ENCODE data around the gene ABHD15.

ABHD15 gene

GRCh38 chr17:29524692-29525091, 42.1 kb downstream of the ABHD15 start:
- no peak overlapping the region for H4K12ac ChIP-seq (ENCODE audit: low read depth, low read length)
- H3K14ac ChIP-seq (ENCODE audit: low read length): no peak overlapping the region
- no CpG with 5 or more reads among the region's 3 CpGs for WGBS (ENCODE audit: extremely low coverage, insufficient coverage, insufficient read length)
- H2BK120ac ChIP-seq (ENCODE audit: insufficient read depth, low read length, poor library complexity): no peak overlapping the region
- no peak overlapping the region for H3K27ac ChIP-seq (ENCODE audit: low read depth, low read length)
- H2BK5ac ChIP-seq (ENCODE audit: low read depth, low read length, poor library complexity): no peak overlapping the region
- H3K36me3 ChIP-seq (ENCODE audit: control insufficient read depth in 1 of 2, insufficient read depth in 2 of 2, low read length in 2 of 2): peaks cover 26 to 29% of the 10 kb centered on the region in 2 experiments
- no peak for DNase-seq
- no peak overlapping the region for H4K8ac ChIP-seq (ENCODE audit: low read depth, low read length)
- H3K27me3 ChIP-seq (ENCODE audit: insufficient read depth, low read length): no peaks in the 10 kb centered on the region
- no peak overlapping the region for H2AK5ac ChIP-seq (ENCODE audit: low read length)
- no peak overlapping the region for H4K91ac ChIP-seq (ENCODE audit: low read depth, low read length)
- H3K9me3 ChIP-seq (ENCODE audit: insufficient read depth, low read depth, low read length): no peaks in the 10 kb centered on the region
- H3K4me2 ChIP-seq (ENCODE audit: low read length): no peak overlapping the region
- no peak overlapping the region for H3K9ac ChIP-seq (ENCODE audit: low read length)
- H3K4me3 ChIP-seq (ENCODE audit: low read depth, low read length): no peak overlapping the region
- H3K4ac ChIP-seq (ENCODE audit: low read depth, low read length): no peak overlapping the region
- no peak overlapping the region for H2AFZ ChIP-seq (ENCODE audit: insufficient read depth, low read length, poor library complexity)
- H2BK12ac ChIP-seq (ENCODE audit: low read length): no peak overlapping the region
- no peak overlapping the region for H3K18ac ChIP-seq (ENCODE audit: low read length)
- H3K79me1 ChIP-seq (ENCODE audit: low read length): no peaks in the 10 kb centered on the region
- no peaks in the 10 kb centered on the region for H3K79me2 ChIP-seq (ENCODE audit: control insufficient read depth, insufficient read depth, low read length, poor library complexity)
- H3K23ac ChIP-seq (ENCODE audit: low read length): no peak overlapping the region
- H3K4me1 ChIP-seq (ENCODE audit: control insufficient read depth in 1 of 2, insufficient read depth in 2 of 2, low read length in 2 of 2): no peaks in the 10 kb centered on the region

- Histone ChIP-seq H3K9me3 (ENCODE audit: insufficient read depth, low read depth, low read length) (no peaks in the 10 kb centered on the region), H2BK12ac (ENCODE audit: low read length) (no peak overlapping the region), H4K91ac (ENCODE audit: low read depth, low read length) (no peak overlapping the region), H4K8ac (ENCODE audit: low read depth, low read length) (no peak overlapping the region), H4K12ac (ENCODE audit: low read depth, low read length) (no peak overlapping the region), H3K79me1 (ENCODE audit: low read length) (no peaks in the 10 kb centered on the region), H2BK120ac (ENCODE audit: insufficient read depth, low read length, poor library complexity) (no peak overlapping the region), H3K23ac (ENCODE audit: low read length) (no peak overlapping the region), H3K14ac (ENCODE audit: low read length) (no peak overlapping the region), H3K4me2 (ENCODE audit: low read length) (no peak overlapping the region), H3K4ac (ENCODE audit: low read depth, low read length) (no peak overlapping the region), H3K4me1 (ENCODE audit: control insufficient read depth in 1 of 2, insufficient read depth in 2 of 2, low read length in 2 of 2) (no peaks in the 10 kb centered on the region), H3K79me2 (ENCODE audit: control insufficient read depth, insufficient read depth, low read length, poor library complexity) (no peaks in the 10 kb centered on the region), H2BK5ac (ENCODE audit: low read depth, low read length, poor library complexity) (no peak overlapping the region), H3K18ac (ENCODE audit: low read length) (no peak overlapping the region), H2AFZ (ENCODE audit: insufficient read depth, low read length, poor library complexity) (no peak overlapping the region), H3K27me3 (ENCODE audit: insufficient read depth, low read length) (no peaks in the 10 kb centered on the region), H3K9ac (ENCODE audit: low read length) (no peak overlapping the region), H3K4me3 (ENCODE audit: low read depth, low read length) (no peak overlapping the region), H3K36me3 (ENCODE audit: control insufficient read depth in 1 of 2, insufficient read depth in 2 of 2, low read length in 2 of 2) (peaks cover 42 to 45% of the 10 kb centered on the region in 2 experiments), H2AK5ac (ENCODE audit: low read length) (no peak overlapping the region), H3K27ac (ENCODE audit: low read depth, low read length) (no peak overlapping the region)
- WGBS (ENCODE audit: extremely low coverage, insufficient coverage, insufficient read length): no CpG with 5 or more reads among the region's 1 CpG
- DNase-seq: no peak
Measured at GRCh38 chr17:29518359-29518758, 48.5 kb downstream of the ABHD15 start.

GRCh38 chr17:29514792-29515191, 52.0 kb downstream of the ABHD15 start:
- no peak overlapping the region for H3K4ac ChIP-seq (ENCODE audit: low read depth, low read length)
- H4K12ac ChIP-seq (ENCODE audit: low read depth, low read length): no peak overlapping the region
- H2BK5ac ChIP-seq (ENCODE audit: low read depth, low read length, poor library complexity): no peak overlapping the region
- no peak overlapping the region for H2BK12ac ChIP-seq (ENCODE audit: low read length)
- no peak overlapping the region for H4K91ac ChIP-seq (ENCODE audit: low read depth, low read length)
- H3K79me1 ChIP-seq (ENCODE audit: low read length): no peaks in the 10 kb centered on the region
- H3K9ac ChIP-seq (ENCODE audit: low read length): no peak overlapping the region
- H3K36me3 ChIP-seq (ENCODE audit: control insufficient read depth in 1 of 2, insufficient read depth in 2 of 2, low read length in 2 of 2): peaks cover 39 to 49% of the 10 kb centered on the region in 2 experiments
- no peaks in the 10 kb centered on the region for H3K9me3 ChIP-seq (ENCODE audit: insufficient read depth, low read depth, low read length)
- H3K23ac ChIP-seq (ENCODE audit: low read length): no peak overlapping the region
- H2BK120ac ChIP-seq (ENCODE audit: insufficient read depth, low read length, poor library complexity): no peak overlapping the region
- H4K8ac ChIP-seq (ENCODE audit: low read depth, low read length): no peak overlapping the region
- no peaks in the 10 kb centered on the region for H3K4me1 ChIP-seq (ENCODE audit: control insufficient read depth in 1 of 2, insufficient read depth in 2 of 2, low read length in 2 of 2)
- no peak overlapping the region for H2AFZ ChIP-seq (ENCODE audit: insufficient read depth, low read length, poor library complexity)
- no peak for DNase-seq
- H3K27ac ChIP-seq (ENCODE audit: low read depth, low read length): no peak overlapping the region
- no peaks in the 10 kb centered on the region for H3K27me3 ChIP-seq (ENCODE audit: insufficient read depth, low read length)
- H3K18ac ChIP-seq (ENCODE audit: low read length): no peak overlapping the region
- H3K4me2 ChIP-seq (ENCODE audit: low read length): no peak overlapping the region
- no peak overlapping the region for H2AK5ac ChIP-seq (ENCODE audit: low read length)
- H3K4me3 ChIP-seq (ENCODE audit: low read depth, low read length): no peak overlapping the region
- H3K79me2 ChIP-seq (ENCODE audit: control insufficient read depth, insufficient read depth, low read length, poor library complexity): no peaks in the 10 kb centered on the region
- no peak overlapping the region for H3K14ac ChIP-seq (ENCODE audit: low read length)
- no CpG with 5 or more reads among the region's 2 CpGs for WGBS (ENCODE audit: extremely low coverage, insufficient coverage, insufficient read length)

DNA sequence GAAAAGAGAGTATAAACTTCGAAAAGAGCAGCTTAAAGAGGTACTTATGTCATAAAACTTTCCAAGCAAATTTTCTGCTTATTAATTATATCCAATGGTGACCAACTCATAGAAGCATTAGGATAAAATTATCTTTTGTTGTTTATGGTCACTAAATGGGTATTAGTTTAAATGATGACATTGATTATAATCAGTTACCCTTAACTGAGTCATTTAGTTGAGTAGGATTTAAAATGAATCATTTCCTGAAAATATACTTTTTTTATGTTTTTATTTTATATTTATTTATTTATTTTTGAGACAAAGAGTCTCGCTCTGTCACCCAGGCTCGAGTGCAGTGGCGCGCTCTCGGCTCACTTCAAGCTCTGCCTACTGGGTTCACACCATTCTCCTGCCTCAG, 55.9 kb downstream of the ABHD15 start:
- Histone ChIP-seq H3K4me3 (ENCODE audit: low read depth, low read length) (no peak overlapping the region), H3K27me3 (ENCODE audit: insufficient read depth, low read length) (no peaks in the 10 kb centered on the region), H4K91ac (ENCODE audit: low read depth, low read length) (no peak overlapping the region), H3K14ac (ENCODE audit: low read length) (no peak overlapping the region), H3K4me1 (ENCODE audit: control insufficient read depth in 1 of 2, insufficient read depth in 2 of 2, low read length in 2 of 2) (no peaks in the 10 kb centered on the region), H3K79me1 (ENCODE audit: low read length) (no peaks in the 10 kb centered on the region), H3K9ac (ENCODE audit: low read length) (no peak overlapping the region), H2AFZ (ENCODE audit: insufficient read depth, low read length, poor library complexity) (no peak overlapping the region), H2BK12ac (ENCODE audit: low read length) (no peak overlapping the region), H2BK120ac (ENCODE audit: insufficient read depth, low read length, poor library complexity) (no peak overlapping the region), H3K4ac (ENCODE audit: low read depth, low read length) (no peak overlapping the region), H3K79me2 (ENCODE audit: control insufficient read depth, insufficient read depth, low read length, poor library complexity) (no peaks in the 10 kb centered on the region), H4K8ac (ENCODE audit: low read depth, low read length) (no peak overlapping the region), H4K12ac (ENCODE audit: low read depth, low read length) (no peak overlapping the region), H2AK5ac (ENCODE audit: low read length) (no peak overlapping the region), H3K36me3 (ENCODE audit: control insufficient read depth in 1 of 2, insufficient read depth in 2 of 2, low read length in 2 of 2) (peaks cover 25 to 36% of the 10 kb centered on the region in 2 experiments), H3K9me3 (ENCODE audit: insufficient read depth, low read depth, low read length) (no peaks in the 10 kb centered on the region), H3K18ac (ENCODE audit: low read length) (no peak overlapping the region), H3K4me2 (ENCODE audit: low read length) (no peak overlapping the region), H3K23ac (ENCODE audit: low read length) (no peak overlapping the region), H2BK5ac (ENCODE audit: low read depth, low read length, poor library complexity) (no peak overlapping the region), H3K27ac (ENCODE audit: low read depth, low read length) (no peak overlapping the region)
- WGBS (ENCODE audit: extremely low coverage, insufficient coverage, insufficient read length): no CpG with 5 or more reads among the region's 6 CpGs
- DNase-seq: no peak
